Adrenal gland (tissue), 12 donors: ENCODE results near the gene PHC1. TPM values are rescaled to one million over a fixed set of nuclear protein-coding genes. Genes with fewer than 3 reads are reported as not detected.

ENCODE experiments used
- DNase-seq, 7 donors: peaks; one replicate each; pipeline ENCODE4 v3.0.0-alpha.2; 2019 to 2020
- H3K27ac ChIP-seq, 5 donors: fragments of 200-600 bp; sonication (generic) in 4 of 5; 1 replicate in 3 of 5; 2 replicates in 2 of 5; pipeline versions ENCODE4 v1.5.1 to v1.8.0; 2016 to 2020; ENCODE audit warnings: mild to moderate bottlenecking in 1 of 5
- H3K27me3 ChIP-seq: fragments of 200-600 bp; 2 replicates; pipeline ENCODE4 v1.8.0; 2021
- H3K36me3 ChIP-seq, 2 donors: fragments of 200-600 bp; replicated peaks in 1 of 2; 1 replicate in 1 of 2; 2 replicates in 1 of 2; pipeline versions ENCODE4 v1.5.1 to v1.8.0; 2018 to 2022
- H3K4me1 ChIP-seq, 2 donors: fragments of 200-600 bp; replicated peaks in 1 of 2; 1 replicate in 1 of 2; 2 replicates in 1 of 2; pipeline versions ENCODE4 v1.5.1 to v1.8.0; 2018 to 2021
- H3K4me3 ChIP-seq, 4 donors: fragments of 200-600 bp; sonication (generic) in 3 of 4; one replicate each; pipeline ENCODE4 v1.5.1; 2016 to 2018
- H3K9me3 ChIP-seq, 3 donors: fragments of 200-600 bp; sonication (generic) in 1 of 3; replicated peaks in 1 of 3; 1 replicate in 2 of 3; 2 replicates in 1 of 3; pipeline versions ENCODE4 v1.5.1 to v1.8.0; 2016 to 2021
- POLR2A ChIP-seq, 2 donors: fragments of 450-650 bp; IDR thresholded peaks; one replicate each; pipeline ENCODE4 v1.6.1; 2017; ENCODE audit warnings: antibody characterized with exemption in 2 of 2, mild to moderate bottlenecking in 2 of 2, moderate library complexity in 1 of 2
- WGBS, 4 donors: extraction: QIAGEN DNeasy Blood & Tissue Kit in 2 of 4; methylation state at CpG; one replicate each; pipeline versions ENCODE4 v1.1.5 to v1.1.7; 2013 to 2017; 5-methylcytosine and 5-hydroxymethylcytosine counted together
- intact Hi-C, 2 donors: fragments of 100-400 bp; cut with DNase I; formaldehyde crosslinking; loops; one replicate each; pipeline versions ENCODE4 v1.14.1 to v1.15.0; 2022 to 2023
- polyA plus RNA-seq, 3 donors: library from polyadenylated mRNA; stranded (reverse); fragments of 200-250 nt in 2 of 3; fragments of 350-450 nt in 1 of 3; fragmentation: Illumina TruSeq in 1 of 3; extraction: RNeasy Lipid Tissue Mini Kit (QIAGEN cat#74804) in 1 of 3; gene quantifications; one replicate each; pipeline ENCODE4 v1.2.3, GENCODE V29; 2013 to 2014
- total RNA-seq, 9 donors: library from RNA; depleted of rRNA in 4 of 9; stranded (reverse); fragments of >200 nt in 4 of 9; fragments of 120-200 nt in 1 of 9; fragmentation: NEBNext Ultra II Directional in 1 of 9; extraction: Animal tissue kit (Norgen Biotek cat#: 25700) in 1 of 9; gene quantifications; one replicate each; pipeline versions ENCODE4 v1.1.0 to v1.2.4, GENCODE V29; 2013 to 2023
- TF ChIP-seq, protein P1 (sequence below), 6 experiments: fragments of 450-650 bp in 4 of 6; fragments of 200-600 bp in 2 of 6; sonication (generic) in 1 of 6; IDR thresholded peaks; 1 replicate in 5 of 6; 2 replicates in 1 of 6; pipeline versions ENCODE4 v1.5.1 to v1.8.0; 2016 to 2021; ENCODE audit warnings: antibody characterized with exemption in 6 of 6, mild to moderate bottlenecking in 2 of 6, moderate library complexity in 1 of 6
- donor health status: healthy with polysubstance abuse.
- donor health status: Bipolar disorder and iron deficiency.
- donor health status: DM: yes; HTN: yes; CAD: no.
- donor health status: DM: no; HTN: no; CAD: no.
- donor health status: DM: no; HTN: no; CAD: no.
- donor health status: DM: yes; HTN: yes; CAD: no.

PHC1 gene
- total and polyA plus RNA-seq, 12 donors, result 10.9 to 68.3 (median 26.5) TPM

- TF ChIP-seq, protein P1, sequence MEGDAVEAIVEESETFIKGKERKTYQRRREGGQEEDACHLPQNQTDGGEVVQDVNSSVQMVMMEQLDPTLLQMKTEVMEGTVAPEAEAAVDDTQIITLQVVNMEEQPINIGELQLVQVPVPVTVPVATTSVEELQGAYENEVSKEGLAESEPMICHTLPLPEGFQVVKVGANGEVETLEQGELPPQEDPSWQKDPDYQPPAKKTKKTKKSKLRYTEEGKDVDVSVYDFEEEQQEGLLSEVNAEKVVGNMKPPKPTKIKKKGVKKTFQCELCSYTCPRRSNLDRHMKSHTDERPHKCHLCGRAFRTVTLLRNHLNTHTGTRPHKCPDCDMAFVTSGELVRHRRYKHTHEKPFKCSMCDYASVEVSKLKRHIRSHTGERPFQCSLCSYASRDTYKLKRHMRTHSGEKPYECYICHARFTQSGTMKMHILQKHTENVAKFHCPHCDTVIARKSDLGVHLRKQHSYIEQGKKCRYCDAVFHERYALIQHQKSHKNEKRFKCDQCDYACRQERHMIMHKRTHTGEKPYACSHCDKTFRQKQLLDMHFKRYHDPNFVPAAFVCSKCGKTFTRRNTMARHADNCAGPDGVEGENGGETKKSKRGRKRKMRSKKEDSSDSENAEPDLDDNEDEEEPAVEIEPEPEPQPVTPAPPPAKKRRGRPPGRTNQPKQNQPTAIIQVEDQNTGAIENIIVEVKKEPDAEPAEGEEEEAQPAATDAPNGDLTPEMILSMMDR (IDR thresholded peaks at IDR 0.05), result no peak
- no peak for TF ChIP-seq POLR2A (IDR thresholded peaks at IDR 0.05)
- no peaks in the 10 kb centered on the region for H3K36me3 ChIP-seq
- no peaks in the 10 kb centered on the region for H3K4me1 ChIP-seq
- H3K9me3 ChIP-seq, result no peaks in the 10 kb centered on the region
- no peak for DNase-seq
- H3K27ac ChIP-seq, result no peak overlapping the region
- no peaks in the 10 kb centered on the region for H3K27me3 ChIP-seq
- intact Hi-C loops, result no loop called here
- H3K4me3 ChIP-seq, result no peak overlapping the region
Observed at GRCh38 chr12:8904665-8905064, 9.6 kb upstream of the PHC1 start.

- no peak for DNase-seq
- no peaks in the 10 kb centered on the region for H3K27me3 ChIP-seq
- H3K36me3 ChIP-seq, result no peaks in the 10 kb centered on the region
- no peaks in the 10 kb centered on the region for H3K4me1 ChIP-seq
- H3K4me3 ChIP-seq, result no peak overlapping the region
- 69 to 80% (median 77%) methylated on average over 6 to 10 of the region's 10 CpGs for WGBS, 4 donors
- H3K27ac ChIP-seq, result no peak overlapping the region
- no peak for TF ChIP-seq POLR2A (IDR thresholded peaks at IDR 0.05)
- TF ChIP-seq, protein P1 (IDR thresholded peaks at IDR 0.05), result no peak
- H3K9me3 ChIP-seq, result no peaks in the 10 kb centered on the region
- intact Hi-C loops, result no loop called here
Observed at GRCh38 chr12:8905546-8905945, 8.8 kb upstream of the PHC1 start.

GRCh38 chr12:8906266-8907180, 7.8 kb upstream of the PHC1 start:
- H3K36me3 ChIP-seq, result no peaks in the 10 kb centered on the region
- WGBS, 4 donors, result 77 to 87% (median 85%) methylated on average over 16 of the region's 16 CpGs
- H3K27ac ChIP-seq, result no peak overlapping the region
- no peak for TF ChIP-seq POLR2A (IDR thresholded peaks at IDR 0.05)
- TF ChIP-seq, protein P1 (IDR thresholded peaks at IDR 0.05), result no peak
- DNase-seq, result no peak
- H3K27me3 ChIP-seq, result no peaks in the 10 kb centered on the region
- intact Hi-C loops, result no loop called here
- no peaks in the 10 kb centered on the region for H3K9me3 ChIP-seq
- H3K4me1 ChIP-seq, result no peaks in the 10 kb centered on the region
- H3K4me3 ChIP-seq, result no peak overlapping the region

- TF ChIP-seq, protein P1 (IDR thresholded peaks at IDR 0.05), result no peak
- TF ChIP-seq POLR2A (IDR thresholded peaks at IDR 0.05), result no peak
- Histone ChIP-seq H3K27me3 (no peaks in the 10 kb centered on the region), H3K36me3 (no peaks in the 10 kb centered on the region), H3K4me3 (no peak overlapping the region), H3K4me1 (no peaks in the 10 kb centered on the region), H3K27ac (no peak overlapping the region), H3K9me3 (no peaks in the 10 kb centered on the region)
- intact Hi-C loops, result no loop called here
- WGBS, 4 donors, result 74 to 85% (median 84%) methylated on average over 3 of the region's 3 CpGs
- no peak for DNase-seq
Observed at GRCh38 chr12:8907513-8907912, 6.8 kb upstream of the PHC1 start.
